Naive thymus-derived CD4-positive, alpha-beta T cell (primary cell): ENCODE results near the gene FOXO1. TPM values are rescaled to one million over a fixed set of nuclear protein-coding genes. Genes with fewer than 3 reads are reported as not detected.

Experiments used
- ATAC-seq: fragments of 150-1000 bp; cut with Tn5 transposase; 2 replicates; pipeline ENCODE4 v1.10.0; 2021; ENCODE audit warnings: mild to moderate bottlenecking, moderate library complexity
- CTCF ChIA-PET: fragments of 350-600 bp; sonication (Branson Sonifier 250); formaldehyde crosslinking; loops from one replicate; lab custom pipeline; 2021; ENCODE audit warnings: antibody characterized with exemption; lab: Charles Lee
- POLR2A ChIA-PET: fragments of 350-600 bp; sonication (Branson Sonifier 250); formaldehyde crosslinking; loops from one replicate; lab custom pipeline; 2021; ENCODE audit warnings: antibody characterized with exemption, inconsistent platforms; lab: Charles Lee
- DNase-seq, 9 donors: peaks; one replicate each; pipeline versions ENCODE4 v3.0.0 to v3.0.0-alpha.2; 2020 to 2022; ENCODE audit warnings: mixed read lengths in 1 of 9
- H3K27ac ChIP-seq: one replicate; pipeline ENCODE4 v1.7.0; 2013; ENCODE audit warnings: mild to moderate bottlenecking, low read depth, low read length, moderate library complexity
- H3K27me3 ChIP-seq, 2 donors: one replicate each; pipeline ENCODE4 v1.7.0; 2013; ENCODE audit warnings: low read length in 2 of 2, mild to moderate bottlenecking in 2 of 2, moderate library complexity in 2 of 2; ENCODE audit not compliant: control insufficient read depth in 2 of 2, insufficient read depth in 2 of 2
- H3K36me3 ChIP-seq, 3 experiments: 1 replicate in 2 of 3; 2 replicates in 1 of 3; pipeline ENCODE4 v1.7.0; 2013; ENCODE audit warnings: low read length in 3 of 3, mild to moderate bottlenecking in 3 of 3, moderate library complexity in 1 of 3; ENCODE audit not compliant: insufficient read depth in 3 of 3, control insufficient read depth in 2 of 3
- H3K4me1 ChIP-seq, 2 donors: one replicate each; pipeline ENCODE4 v1.7.0; 2013; ENCODE audit warnings: low read length in 2 of 2, mild to moderate bottlenecking in 2 of 2, moderate library complexity in 1 of 2; ENCODE audit not compliant: control insufficient read depth in 2 of 2, insufficient read depth in 2 of 2
- H3K4me3 ChIP-seq: 2 replicates; pipeline ENCODE4 v1.7.0; 2013; ENCODE audit warnings: mild to moderate bottlenecking, low read length
- H3K9me3 ChIP-seq, 3 experiments: 1 replicate in 2 of 3; 2 replicates in 1 of 3; pipeline ENCODE4 v1.7.0; 2013; ENCODE audit warnings: low read length in 3 of 3; ENCODE audit not compliant: control insufficient read depth in 2 of 3
- H3K27ac Mint-ChIP-seq, 9 donors: one replicate each; pipeline ENCODE4 v1.8.0; 2020 to 2022; ENCODE audit warnings: mixed read lengths in 9 of 9, mild to moderate bottlenecking in 8 of 9, moderate library complexity in 5 of 9, inconsistent platforms in 2 of 9
- H3K27me3 Mint-ChIP-seq, 5 donors: one replicate each; pipeline ENCODE4 v1.8.0; 2021 to 2022; ENCODE audit warnings: mixed read lengths in 5 of 5, mild to moderate bottlenecking in 1 of 5
- H3K36me3 Mint-ChIP-seq, 5 donors: one replicate each; pipeline ENCODE4 v1.8.0; 2020 to 2022; ENCODE audit warnings: mixed read lengths in 5 of 5, mild to moderate bottlenecking in 3 of 5, inconsistent platforms in 1 of 5
- H3K4me1 Mint-ChIP-seq, 7 donors: one replicate each; pipeline ENCODE4 v1.8.0; 2020 to 2022; ENCODE audit warnings: mixed read lengths in 7 of 7, mild to moderate bottlenecking in 3 of 7, inconsistent platforms in 1 of 7
- H3K4me3 Mint-ChIP-seq, 10 donors: one replicate each; pipeline ENCODE4 v1.8.0; 2020 to 2022; ENCODE audit warnings: mild to moderate bottlenecking in 10 of 10, mixed read lengths in 10 of 10, moderate library complexity in 6 of 10, inconsistent platforms in 2 of 10
- H3K9me3 Mint-ChIP-seq, 11 donors: one replicate each; pipeline ENCODE4 v1.8.0; 2020 to 2022; ENCODE audit warnings: mixed read lengths in 11 of 11, mild to moderate bottlenecking in 4 of 11, inconsistent platforms in 1 of 11, moderate library complexity in 1 of 11
- intact Hi-C, 2 donors: fragments of 100-400 bp; cut with micrococcal nuclease; formaldehyde crosslinking; loops; one replicate each; pipeline ENCODE4 v1.15.1; 2023
- polyA plus RNA-seq, 2 donors: library from polyadenylated mRNA; unstranded; fragments of 300-500 nt; fragmentation: Illumina TruSeq; gene quantifications; one replicate each; pipeline ENCODE4 v1.2.3, GENCODE V29; 2021
- total RNA-seq, 6 experiments: library from RNA in 5 of 6; stranded (reverse) in 5 of 6; gene quantifications; 1 replicate in 5 of 6; 2 replicates in 1 of 6; pipeline ENCODE4 v1.2.3 and lab custom pipeline; 2021 to 2026

The FOXO1 gene
- total and polyA plus RNA-seq, 7 experiments from 2014 or later, result 36.4 to 97.6 (median 72.5) TPM

GRCh38 chr13:40622246-40622645 is 44.2 kb downstream of the FOXO1 start:
- H3K4me1 ChIP-seq, result peaks cover 30 to 70% of the 10 kb centered on the region in 2 donors
- DNase-seq, result no peak
- POLR2A ChIA-PET, result interaction anchor here (0.7 to 0.9 kb wide), 3 partner anchors 8 to 319 kb away, joined by 3 read pairs; no protein-coding TSS in a partner anchor

DNA sequence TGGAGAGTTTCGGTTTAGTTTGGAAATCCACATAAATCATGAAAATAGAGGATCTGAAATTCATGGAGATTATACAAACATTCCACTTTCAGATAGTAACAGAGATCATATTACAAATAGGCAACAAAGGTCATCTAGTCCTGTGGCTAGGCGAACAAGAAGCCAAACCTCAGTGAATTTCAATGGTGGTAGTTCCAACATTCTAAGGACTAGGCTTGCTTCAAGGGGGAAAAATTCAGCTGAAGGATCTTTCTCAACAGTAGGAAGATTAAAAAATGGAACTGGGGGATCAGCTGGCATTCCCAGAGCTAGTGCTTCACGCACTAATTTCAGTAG is 47.0 kb downstream of the FOXO1 start:
- intact Hi-C loops, result no loop called here
- Mint-ChIP-seq H3K36me3 (peaks cover 0 to 32% (median 9%) of the 10 kb centered on the region in 5 donors), H3K4me1 (peaks cover 77 to 100% (median 95%) of the 10 kb centered on the region in 7 donors), H3K4me3 (peak overlapping the region in 9 of 10 donors; percentile 27 to 84 (median 48)), H3K9me3 (no peaks in the 10 kb centered on the region), H3K27me3 (no peaks in the 10 kb centered on the region), H3K27ac (peak overlapping the region; percentile 26 to 88 (median 84))
- no peaks in the 10 kb centered on the region for H3K36me3 ChIP-seq
- no peaks in the 10 kb centered on the region for H3K9me3 ChIP-seq
- peak overlapping the region; percentile 17 for H3K27ac ChIP-seq
- no peak overlapping the region for H3K4me3 ChIP-seq
- ATAC-seq (no peak), DNase-seq (no peak)
- CTCF ChIA-PET, result no interaction called here
- H3K27me3 ChIP-seq, result no peaks in the 10 kb centered on the region
- POLR2A ChIA-PET, result interaction anchor here (1.1 to 2.3 kb wide), 2 partner anchors 46 to 231 kb away, joined by 3 to 9 read pairs; no protein-coding TSS in a partner anchor
- peaks cover 43 to 78% of the 10 kb centered on the region in 2 donors for H3K4me1 ChIP-seq

More at GRCh38 chr13:40622246-40622645, 44.2 kb downstream of the FOXO1 start:
- peak overlapping the region in 9 of 10 donors; percentile 5 to 73 (median 58) for H3K4me3 Mint-ChIP-seq
- no peak for ATAC-seq
- no peaks in the 10 kb centered on the region for H3K9me3 Mint-ChIP-seq
- H3K27me3 Mint-ChIP-seq, result no peaks in the 10 kb centered on the region
- Histone ChIP-seq H3K4me3 (no peak overlapping the region), H3K27me3 (no peaks in the 10 kb centered on the region), H3K9me3 (no peaks in the 10 kb centered on the region), H3K27ac (no peak overlapping the region), H3K36me3 (no peaks in the 10 kb centered on the region)
- peaks cover 65 to 100% (median 94%) of the 10 kb centered on the region in 7 donors for H3K4me1 Mint-ChIP-seq
- peak overlapping the region in 8 of 9 donors; percentile 63 to 89 (median 74) for H3K27ac Mint-ChIP-seq
- intact Hi-C loops, result no loop called here
- CTCF ChIA-PET, result interaction anchor here (1.5 kb wide), 2 partner anchors 46 to 680 kb away, joined by 4 read pairs; no protein-coding TSS in a partner anchor
- H3K36me3 Mint-ChIP-seq, result peaks cover 0 to 34% (median 9%) of the 10 kb centered on the region in 5 donors

- H3K9me3 Mint-ChIP-seq, result no peaks in the 10 kb centered on the region
- H3K27me3 Mint-ChIP-seq, result no peaks in the 10 kb centered on the region
- intact Hi-C loops, result no loop called here
- Histone ChIP-seq H3K27me3 (no peaks in the 10 kb centered on the region), H3K36me3 (no peaks in the 10 kb centered on the region), H3K9me3 (no peaks in the 10 kb centered on the region), H3K4me3 (no peak overlapping the region), H3K4me1 (peaks cover 50 to 84% of the 10 kb centered on the region in 2 donors), H3K27ac (peak overlapping the region; percentile 47)
- POLR2A ChIA-PET, result interaction anchor here (0.6 to 2.3 kb wide), 2 partner anchors 46 to 156 kb away, joined by 3 to 9 read pairs; no protein-coding TSS in a partner anchor
- H3K36me3 Mint-ChIP-seq, result peaks cover 0 to 30% (median 9%) of the 10 kb centered on the region in 5 donors
- H3K4me3 Mint-ChIP-seq, result peak overlapping the region in 9 of 10 donors; percentile 34 to 84 (median 55)
- DNase-seq (no peak), ATAC-seq (no peak)
- peak overlapping the region in 8 of 9 donors; percentile 76 to 98 (median 86) for H3K27ac Mint-ChIP-seq
- H3K4me1 Mint-ChIP-seq, result peaks cover 78 to 100% (median 96%) of the 10 kb centered on the region in 7 donors
- CTCF ChIA-PET, result interaction anchor here (0.9 kb wide), 1 partner anchor 37 kb away, joined by 4 read pairs; no protein-coding TSS in a partner anchor
These were observed 47.6 kb downstream of the FOXO1 start for GRCh38 chr13:40618581-40619478.

DNA sequence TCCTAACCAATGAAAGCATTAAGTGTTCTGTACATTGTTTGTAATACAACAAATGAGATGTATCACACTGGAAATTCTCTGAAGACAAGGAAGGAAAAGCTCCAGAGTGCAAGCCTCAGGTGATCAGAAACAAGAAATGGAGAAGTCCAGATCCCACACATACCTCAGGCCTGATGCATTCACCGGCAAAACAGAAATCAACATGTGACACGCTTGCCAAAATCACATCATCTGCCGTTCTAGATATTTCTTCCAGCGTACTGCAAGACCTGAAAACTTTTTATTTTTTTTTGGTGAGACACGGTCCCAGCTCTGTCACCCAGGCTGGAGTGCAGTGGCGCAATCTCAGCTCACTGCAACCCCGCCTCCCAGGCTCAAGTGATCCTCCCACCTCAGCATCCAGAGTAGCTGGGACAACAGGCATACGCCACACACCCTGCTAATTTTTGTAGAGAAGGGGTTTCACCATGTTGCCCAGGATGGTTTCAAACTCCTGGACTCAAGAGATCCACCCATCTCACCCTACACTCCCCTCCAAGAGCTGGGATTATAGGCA is 48.6 kb downstream of the FOXO1 start:
- intact Hi-C loops, result loop anchor here in 1 of 2 donors (1.0 kb wide), 1 partner anchor 7 kb away; no protein-coding TSS in a partner anchor
- peak overlapping the region; percentile 47 for H3K27ac ChIP-seq

GRCh38 chr13:40615619-40616018 is 50.8 kb downstream of the FOXO1 start:
- H3K4me3 ChIP-seq, result no peak overlapping the region
- peak overlapping the region; percentile 30 to 98 (median 88) for H3K27ac Mint-ChIP-seq
- H3K4me3 Mint-ChIP-seq, result peak overlapping the region; percentile 23 to 88 (median 74)
- no peaks in the 10 kb centered on the region for H3K9me3 ChIP-seq
- intact Hi-C loops, result loop anchor here in 1 of 2 donors (1.0 kb wide), 1 partner anchor 7 kb away; no protein-coding TSS in a partner anchor
- H3K27me3 ChIP-seq, result no peaks in the 10 kb centered on the region
- CTCF ChIA-PET, result no interaction called here
- no peaks in the 10 kb centered on the region for H3K36me3 ChIP-seq
- H3K4me1 ChIP-seq, result peaks cover 65 to 91% of the 10 kb centered on the region in 2 donors
- ATAC-seq (no peak), DNase-seq (no peak)
- H3K9me3 Mint-ChIP-seq, result no peaks in the 10 kb centered on the region
- peak overlapping the region; percentile 39 for H3K27ac ChIP-seq
- no peaks in the 10 kb centered on the region for H3K27me3 Mint-ChIP-seq
- peaks cover 0 to 29% (median 9%) of the 10 kb centered on the region in 5 donors for H3K36me3 Mint-ChIP-seq
- POLR2A ChIA-PET, result no interaction called here
- H3K4me1 Mint-ChIP-seq, result peaks cover 72 to 100% (median 96%) of the 10 kb centered on the region in 7 donors

More for the DNA sequence above, 48.6 kb downstream of the FOXO1 start:
- Histone ChIP-seq H3K9me3 (no peaks in the 10 kb centered on the region), H3K4me3 (no peak overlapping the region), H3K36me3 (no peaks in the 10 kb centered on the region), H3K4me1 (peaks cover 49 to 85% of the 10 kb centered on the region in 2 donors), H3K27me3 (no peaks in the 10 kb centered on the region)
- H3K9me3 Mint-ChIP-seq, result no peaks in the 10 kb centered on the region
- peak overlapping the region in 8 of 9 donors; percentile 76 to 98 (median 86) for H3K27ac Mint-ChIP-seq
- H3K36me3 Mint-ChIP-seq, result peaks cover 0 to 30% (median 9%) of the 10 kb centered on the region in 5 donors
- ATAC-seq (no peak), DNase-seq (no peak)
- H3K4me1 Mint-ChIP-seq, result peaks cover 79 to 100% (median 97%) of the 10 kb centered on the region in 7 donors
- no peaks in the 10 kb centered on the region for H3K27me3 Mint-ChIP-seq
- ChIA-PET POLR2A (interaction anchor here (0.6 to 2.3 kb wide), 3 partner anchors 19 to 156 kb away, joined by 3 to 9 read pairs (median 4); no protein-coding TSS in a partner anchor), CTCF (interaction anchor here (0.9 kb wide), 1 partner anchor 36 kb away, joined by 4 read pairs; no protein-coding TSS in a partner anchor)
- H3K4me3 Mint-ChIP-seq, result peak overlapping the region in 9 of 10 donors; percentile 29 to 84 (median 69)

DNA sequence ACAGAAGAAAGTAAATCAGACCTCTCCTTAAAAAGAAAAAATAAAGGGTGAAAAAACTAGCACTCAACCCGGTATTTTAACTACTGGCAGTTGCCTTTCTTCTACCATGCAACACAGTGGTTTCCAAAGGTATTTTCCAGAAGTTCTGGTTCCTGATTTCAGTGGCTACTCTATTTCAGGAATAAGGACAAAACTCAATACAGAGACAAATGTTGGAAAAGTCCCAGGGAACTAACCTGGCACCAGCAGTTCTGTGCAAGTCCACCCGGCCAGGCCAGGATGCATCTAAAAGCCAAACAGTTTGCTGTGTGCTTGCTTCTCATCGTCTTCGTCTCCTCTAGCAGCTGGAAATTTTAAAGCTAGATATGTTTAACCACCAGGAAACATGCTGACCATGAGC is 52.5 kb downstream of the FOXO1 start:
- H3K27ac ChIP-seq, result peak overlapping the region; percentile 72
- peak overlapping the region; percentile 26 for H3K4me3 ChIP-seq
- Mint-ChIP-seq H3K9me3 (no peaks in the 10 kb centered on the region), H3K4me1 (peaks cover 61 to 100% (median 95%) of the 10 kb centered on the region in 7 donors), H3K36me3 (peaks cover 0 to 25% (median 5%) of the 10 kb centered on the region in 5 donors), H3K27me3 (no peaks in the 10 kb centered on the region), H3K27ac (peak overlapping the region; percentile 76 to 98 (median 92)), H3K4me3 (peak overlapping the region; percentile 72 to 88 (median 82))
- DNase-seq, result no peak
- H3K4me1 ChIP-seq, result peaks cover 63 to 83% of the 10 kb centered on the region in 2 donors
- no peaks in the 10 kb centered on the region for H3K27me3 ChIP-seq
- no peak for ATAC-seq
- POLR2A ChIA-PET, result interaction anchor here (0.6 to 1.7 kb wide), 3 partner anchors 9 to 258 kb away, joined by 3 to 9 read pairs (median 5); no protein-coding TSS in a partner anchor
- CTCF ChIA-PET, result interaction anchor here (0.7 to 1.2 kb wide), 3 partner anchors 21 to 670 kb away, joined by 3 to 5 read pairs (median 3); no protein-coding TSS in a partner anchor
- H3K36me3 ChIP-seq, result no peaks in the 10 kb centered on the region
- intact Hi-C loops, result loop anchor here (1.0 to 5.0 kb wide), 10 partner anchors 9 to 588 kb away; partner anchors contain the start of gene MRPS31 (in 1 of the 2)
- no peaks in the 10 kb centered on the region for H3K9me3 ChIP-seq
